ENCODE measurements around the gene PIK3C2B.

DNA sequence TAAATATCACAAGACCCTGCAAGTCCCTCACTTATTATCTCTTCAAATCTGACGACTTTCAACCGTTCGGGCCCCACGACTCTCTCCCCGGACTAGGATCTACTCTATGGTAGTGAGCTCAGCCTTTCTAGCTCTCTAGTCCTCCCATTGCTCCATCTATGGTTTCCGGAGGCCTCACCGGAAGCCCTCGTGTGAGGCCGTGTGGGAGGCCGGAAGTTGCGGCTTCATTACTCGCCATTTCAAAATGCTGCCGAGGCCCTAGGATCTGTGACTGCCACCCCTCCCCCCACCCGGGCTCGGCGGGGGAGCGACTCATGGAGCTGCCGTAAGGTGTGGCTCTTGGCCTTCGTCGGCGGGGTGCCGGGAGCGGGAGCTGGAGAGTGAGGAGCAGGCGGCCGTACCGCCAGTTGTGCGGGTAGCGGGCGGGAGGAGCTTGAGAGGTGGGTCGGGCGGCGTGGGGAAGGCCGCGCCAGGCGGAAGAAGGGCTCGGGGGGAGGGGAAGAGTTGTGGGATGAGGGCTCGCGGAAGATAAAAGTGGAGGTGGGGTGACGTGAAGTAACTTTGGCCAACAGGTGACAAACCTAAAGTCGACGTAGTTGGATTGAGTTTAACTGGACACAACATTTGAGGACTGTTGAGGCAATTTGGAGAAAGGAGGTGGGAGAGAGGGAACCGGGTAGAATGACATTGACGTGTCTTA, 21.7 kb upstream of the PIK3C2B start, which contains the start of gene MDM4:
- TF ChIP-seq, protein P1, sequence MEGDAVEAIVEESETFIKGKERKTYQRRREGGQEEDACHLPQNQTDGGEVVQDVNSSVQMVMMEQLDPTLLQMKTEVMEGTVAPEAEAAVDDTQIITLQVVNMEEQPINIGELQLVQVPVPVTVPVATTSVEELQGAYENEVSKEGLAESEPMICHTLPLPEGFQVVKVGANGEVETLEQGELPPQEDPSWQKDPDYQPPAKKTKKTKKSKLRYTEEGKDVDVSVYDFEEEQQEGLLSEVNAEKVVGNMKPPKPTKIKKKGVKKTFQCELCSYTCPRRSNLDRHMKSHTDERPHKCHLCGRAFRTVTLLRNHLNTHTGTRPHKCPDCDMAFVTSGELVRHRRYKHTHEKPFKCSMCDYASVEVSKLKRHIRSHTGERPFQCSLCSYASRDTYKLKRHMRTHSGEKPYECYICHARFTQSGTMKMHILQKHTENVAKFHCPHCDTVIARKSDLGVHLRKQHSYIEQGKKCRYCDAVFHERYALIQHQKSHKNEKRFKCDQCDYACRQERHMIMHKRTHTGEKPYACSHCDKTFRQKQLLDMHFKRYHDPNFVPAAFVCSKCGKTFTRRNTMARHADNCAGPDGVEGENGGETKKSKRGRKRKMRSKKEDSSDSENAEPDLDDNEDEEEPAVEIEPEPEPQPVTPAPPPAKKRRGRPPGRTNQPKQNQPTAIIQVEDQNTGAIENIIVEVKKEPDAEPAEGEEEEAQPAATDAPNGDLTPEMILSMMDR (conservative IDR thresholded peaks at IDR 0.05; ENCODE audit: low read length) = no peak
- no peak for TF ChIP-seq EZH2phosphoT487 (IDR thresholded peaks at IDR 0.05; ENCODE audit: borderline replicate concordance)
